ENCODE measurements around the gene COBLL1. TPM values are rescaled to one million over a fixed set of nuclear protein-coding genes. Genes with fewer than 3 reads are reported as not detected.
A peak's percentile ranks its signal among the peaks of the same experiment; 100 is the strongest.

The COBLL1 gene
- total and polyA plus RNA-seq, 4 donors: 16.3 to 114 (median 36.4) TPM

- TF ChIP-seq JUND (IDR thresholded peaks at IDR 0.05): no peak
- peak; percentile 89 for TF ChIP-seq YY1 (IDR thresholded peaks at IDR 0.05)
- peak in 1 of 2 donors; percentile 58 for TF ChIP-seq RAD21 (IDR thresholded peaks at IDR 0.05)
- TF ChIP-seq HNF4A (conservative IDR thresholded peaks at IDR 0.05): no peak
- peak; percentile 3 for TF ChIP-seq CTCF (IDR thresholded peaks at IDR 0.05; ENCODE audit: low read depth, low read length, missing input control)
- TF ChIP-seq TAF1 (conservative IDR thresholded peaks at IDR 0.05): no peak
- TF ChIP-seq FOXA1 (IDR thresholded peaks at IDR 0.05): no peak
- TF ChIP-seq FOXA2 (IDR thresholded peaks at IDR 0.05): no peak
- no peak for TF ChIP-seq HNF4G (IDR thresholded peaks at IDR 0.05)
- H3K27ac ChIP-seq (ENCODE audit: low read depth in 1 of 2, low read length in 2 of 2): peak overlapping the region; percentile 91 to 97
- H3K4me3 ChIP-seq (ENCODE audit: low read depth in 1 of 3, low read length in 3 of 3): peak overlapping the region; percentile 79 to 95 (median 80)
- H3K9me3 ChIP-seq (ENCODE audit: control insufficient read depth in 4 of 4, low read length in 3 of 4): no peaks in the 10 kb centered on the region
- peaks cover 0 to 27% (median 20%) of the 10 kb centered on the region in 4 donors for H3K4me1 ChIP-seq (ENCODE audit: control insufficient read depth in 4 of 4, insufficient read depth in 4 of 4, low read length in 3 of 4)
- H3K36me3 ChIP-seq (ENCODE audit: control insufficient read depth in 4 of 4, insufficient read depth in 3 of 4, low read depth in 1 of 4, low read length in 3 of 4): no peaks in the 10 kb centered on the region
- DNase-seq (ENCODE audit: low spot score): peak; percentile 76
- peak overlapping the region; percentile 89 to 93 for H3K9ac ChIP-seq (ENCODE audit: low read depth in 1 of 2, low read length in 2 of 2)
- no peaks in the 10 kb centered on the region for H3K27me3 ChIP-seq (ENCODE audit: control insufficient read depth in 4 of 4, insufficient read depth in 4 of 4, low read length in 3 of 4)
- under 1% methylated on average over 90 of the region's 90 CpGs for WGBS
Observed at GRCh38 chr2:164840930-164841718, 499 bp downstream of the COBLL1 start.

GRCh38 chr2:164840458-164840929, 1.1 kb downstream of the COBLL1 start:
- Histone ChIP-seq H3K4me3 (ENCODE audit: low read depth in 1 of 3, low read length in 3 of 3) (peak overlapping the region; percentile 79 to 95 (median 80)), H3K27ac (ENCODE audit: low read depth in 1 of 2, low read length in 2 of 2) (peak overlapping the region; percentile 91 to 97), H3K9me3 (ENCODE audit: control insufficient read depth in 4 of 4, low read length in 3 of 4) (no peaks in the 10 kb centered on the region), H3K36me3 (ENCODE audit: control insufficient read depth in 4 of 4, insufficient read depth in 3 of 4, low read depth in 1 of 4, low read length in 3 of 4) (no peaks in the 10 kb centered on the region), H3K9ac (ENCODE audit: low read depth in 1 of 2, low read length in 2 of 2) (peak overlapping the region; percentile 68 to 90), H3K27me3 (ENCODE audit: control insufficient read depth in 4 of 4, insufficient read depth in 4 of 4, low read length in 3 of 4) (no peaks in the 10 kb centered on the region), H3K4me1 (ENCODE audit: control insufficient read depth in 4 of 4, insufficient read depth in 4 of 4, low read length in 3 of 4) (peaks cover 0 to 29% (median 20%) of the 10 kb centered on the region in 4 donors)
- under 1% methylated on average over 12 of the region's 12 CpGs for WGBS
- peak; percentile 79 for DNase-seq (ENCODE audit: low spot score)
- TF ChIP-seq ATF3 (IDR thresholded peaks at IDR 0.05) (no peak), HNF4A (conservative IDR thresholded peaks at IDR 0.05) (peak; percentile 36 to 52), GABPA (IDR thresholded peaks at IDR 0.05 in 1 of 2, conservative IDR thresholded peaks at IDR 0.05 in 1 of 2) (peak in 1 of 2 donors; percentile 46), ZBTB33 (IDR thresholded peaks at IDR 0.05) (peak; percentile 56), RXRA (IDR thresholded peaks at IDR 0.05) (peak; percentile 44 to 72), JUND (IDR thresholded peaks at IDR 0.05) (no peak), FOXA1 (IDR thresholded peaks at IDR 0.05) (peak; percentile 31), SP1 (IDR thresholded peaks at IDR 0.05) (peak; percentile 85), TAF1 (conservative IDR thresholded peaks at IDR 0.05) (peak; percentile 32), EGR1 (IDR thresholded peaks at IDR 0.05; ENCODE audit: low read depth in 2 of 2) (no peak), FOXA2 (IDR thresholded peaks at IDR 0.05) (peak; percentile 77), CTCF (IDR thresholded peaks at IDR 0.05; ENCODE audit: low read depth, low read length, missing input control) (no peak), YY1 (IDR thresholded peaks at IDR 0.05) (peak; percentile 63), HNF4G (IDR thresholded peaks at IDR 0.05) (no peak), RAD21 (IDR thresholded peaks at IDR 0.05) (peak; percentile 28 to 33), NR2F2 (IDR thresholded peaks at IDR 0.05) (no peak), MAX (IDR thresholded peaks at IDR 0.05) (peak; percentile 66), REST (IDR thresholded peaks at IDR 0.05) (peak; percentile 65)
